Measurements from ENCODE around the gene TSPAN3.

TSPAN3 gene

DNA sequence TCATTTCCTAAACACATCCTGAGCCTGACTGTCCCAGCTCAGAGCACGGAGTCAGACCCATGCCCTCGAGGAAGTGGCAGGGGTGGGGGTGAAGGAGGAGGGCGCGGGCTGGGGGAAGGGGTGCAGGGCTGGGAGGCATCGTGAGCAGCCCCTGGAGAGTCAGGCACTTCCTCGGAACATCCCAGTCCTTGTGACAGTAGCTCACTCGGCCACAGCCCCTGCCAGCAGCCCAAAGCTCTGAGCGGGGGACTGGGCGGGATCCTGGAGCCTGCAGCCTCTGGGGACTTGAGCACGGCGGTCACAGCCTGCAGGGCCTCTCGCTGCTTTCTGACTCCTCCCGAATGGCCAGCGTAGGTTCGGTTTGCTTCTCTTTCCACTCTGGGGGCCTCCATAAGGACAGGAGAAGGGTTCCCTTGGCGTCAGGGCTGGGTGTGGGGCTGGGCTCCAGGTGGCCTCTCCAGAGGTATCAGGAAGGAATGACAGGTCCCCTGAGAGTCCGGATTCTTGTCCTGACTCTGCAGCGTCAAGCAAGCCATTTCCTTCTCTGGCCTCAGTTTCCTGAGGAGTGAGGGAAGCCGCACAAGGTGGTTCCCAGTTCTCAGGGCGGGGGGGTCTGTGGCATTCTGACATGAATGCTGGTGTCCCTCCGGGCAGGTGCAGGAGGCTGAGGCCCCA is 55.1 kb downstream of the TSPAN3 start:
- no peak for TF ChIP-seq SUZ12 (IDR thresholded peaks at IDR 0.05; ENCODE audit: extremely low read depth, insufficient read depth, insufficient read length)
- no peak for TF ChIP-seq YY1 (IDR thresholded peaks at IDR 0.05; ENCODE audit: insufficient read depth, insufficient read length)
- no peak for TF ChIP-seq ZNF274 (IDR thresholded peaks at IDR 0.05; ENCODE audit: low read depth, low read length)

DNA sequence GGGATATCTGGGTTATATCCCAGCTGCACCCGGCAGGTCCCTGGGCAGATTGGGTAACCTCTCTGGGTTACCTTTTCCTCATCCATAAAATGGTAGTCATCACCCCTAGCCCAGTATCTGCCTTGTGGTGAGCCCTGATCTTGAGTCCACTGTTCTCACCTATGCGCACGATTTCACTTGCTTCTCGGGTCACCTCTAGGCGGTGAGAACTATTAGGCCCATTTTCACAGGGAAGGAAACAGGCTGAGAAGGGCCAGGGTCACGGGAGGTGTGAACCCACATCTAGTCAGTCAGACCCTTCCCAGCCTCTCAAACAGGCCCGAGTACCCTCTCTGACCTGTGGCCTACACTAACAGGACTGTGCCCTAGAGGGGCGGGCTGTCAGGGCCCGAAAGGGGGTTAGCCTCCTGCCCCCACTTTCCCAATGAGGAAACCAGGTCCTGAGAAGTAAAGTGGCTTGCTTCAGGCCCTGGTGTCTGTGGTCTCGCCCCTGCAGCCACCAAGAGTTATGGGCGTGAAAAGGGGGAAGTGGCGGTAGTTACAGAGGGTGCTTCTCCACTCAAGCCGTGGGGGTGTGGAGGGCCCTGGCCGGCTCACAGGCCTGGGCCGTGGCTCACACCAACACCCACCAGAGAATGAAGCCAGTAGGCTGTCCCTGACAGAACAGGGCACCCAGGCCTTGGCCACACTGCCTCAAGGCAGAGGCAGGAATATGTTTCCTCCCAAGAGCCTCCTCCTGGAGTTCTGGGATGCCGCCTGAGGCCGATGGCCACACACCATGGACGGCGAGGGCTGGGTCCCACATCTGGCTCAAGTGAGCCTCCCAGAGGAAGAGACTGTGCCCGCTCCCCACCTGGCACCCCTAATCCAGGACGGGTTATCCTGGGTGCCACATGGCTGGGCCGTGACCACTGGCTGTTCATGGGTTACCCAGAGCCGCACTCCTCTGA is 56.5 kb downstream of the TSPAN3 start:
- peaks cover 12% of the 10 kb centered on the region for H3K4me1 ChIP-seq (ENCODE audit: insufficient read depth, insufficient read length)
- H3K4me3 ChIP-seq (ENCODE audit: insufficient read length, low read depth): no peak overlapping the region
- DNase-seq (ENCODE audit: low read depth, low spot score): no peak
- TF ChIP-seq ZNF274 (IDR thresholded peaks at IDR 0.05; ENCODE audit: low read depth, low read length) (no peak), SUZ12 (IDR thresholded peaks at IDR 0.05; ENCODE audit: extremely low read depth, insufficient read depth, insufficient read length) (no peak), YY1 (IDR thresholded peaks at IDR 0.05; ENCODE audit: insufficient read depth, insufficient read length) (no peak)
- no peaks in the 10 kb centered on the region for H3K9me3 ChIP-seq (ENCODE audit: insufficient read depth, low read length)
- no peak overlapping the region for H3K9ac ChIP-seq (ENCODE audit: insufficient read length, low read depth)
- no peaks in the 10 kb centered on the region for H3K36me3 ChIP-seq (ENCODE audit: insufficient read depth, insufficient read length, low read length)
- no peaks in the 10 kb centered on the region for H3K27me3 ChIP-seq (ENCODE audit: insufficient read depth, insufficient read length)

More for the DNA sequence above, 55.1 kb downstream of the TSPAN3 start:
- Histone ChIP-seq H3K9ac (ENCODE audit: insufficient read length, low read depth) (peak overlapping the region; percentile 17), H3K36me3 (ENCODE audit: insufficient read depth, insufficient read length, low read length) (no peaks in the 10 kb centered on the region), H3K4me1 (ENCODE audit: insufficient read depth, insufficient read length) (peaks cover 18% of the 10 kb centered on the region), H3K27me3 (ENCODE audit: insufficient read depth, insufficient read length) (no peaks in the 10 kb centered on the region), H3K4me3 (ENCODE audit: insufficient read length, low read depth) (no peak overlapping the region), H3K9me3 (ENCODE audit: insufficient read depth, low read length) (no peaks in the 10 kb centered on the region)
- no peak for DNase-seq (ENCODE audit: low read depth, low spot score)

DNA sequence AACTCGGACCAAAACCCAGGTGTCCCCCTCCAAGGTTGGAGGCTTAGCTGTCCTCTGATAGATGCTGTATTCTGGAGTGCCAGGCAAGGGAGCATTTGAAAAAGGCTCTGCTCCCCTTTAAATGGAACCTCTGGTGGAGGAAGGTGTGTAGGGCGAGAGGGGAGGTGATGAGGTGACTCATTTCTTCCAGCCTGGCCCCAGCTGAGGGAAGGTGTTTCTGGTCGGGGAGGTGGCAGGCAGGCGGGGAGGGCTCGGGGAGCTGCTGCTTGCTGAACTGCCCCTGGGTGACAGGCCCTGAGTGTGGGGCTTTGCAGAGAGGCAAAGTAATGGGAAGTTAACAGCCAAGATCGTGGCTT is 57.2 kb downstream of the TSPAN3 start:
- no peak for TF ChIP-seq YY1 (IDR thresholded peaks at IDR 0.05; ENCODE audit: insufficient read depth, insufficient read length)
- TF ChIP-seq ZNF274 (IDR thresholded peaks at IDR 0.05; ENCODE audit: low read depth, low read length): no peak
- TF ChIP-seq SUZ12 (IDR thresholded peaks at IDR 0.05; ENCODE audit: extremely low read depth, insufficient read depth, insufficient read length): no peak
- Histone ChIP-seq H3K4me3 (ENCODE audit: insufficient read length, low read depth) (no peak overlapping the region), H3K9me3 (ENCODE audit: insufficient read depth, low read length) (no peaks in the 10 kb centered on the region), H3K4me1 (ENCODE audit: insufficient read depth, insufficient read length) (peaks cover 6% of the 10 kb centered on the region), H3K36me3 (ENCODE audit: insufficient read depth, insufficient read length, low read length) (no peaks in the 10 kb centered on the region), H3K27me3 (ENCODE audit: insufficient read depth, insufficient read length) (no peaks in the 10 kb centered on the region), H3K9ac (ENCODE audit: insufficient read length, low read depth) (no peak overlapping the region)
- DNase-seq (ENCODE audit: low read depth, low spot score): no peak

DNA sequence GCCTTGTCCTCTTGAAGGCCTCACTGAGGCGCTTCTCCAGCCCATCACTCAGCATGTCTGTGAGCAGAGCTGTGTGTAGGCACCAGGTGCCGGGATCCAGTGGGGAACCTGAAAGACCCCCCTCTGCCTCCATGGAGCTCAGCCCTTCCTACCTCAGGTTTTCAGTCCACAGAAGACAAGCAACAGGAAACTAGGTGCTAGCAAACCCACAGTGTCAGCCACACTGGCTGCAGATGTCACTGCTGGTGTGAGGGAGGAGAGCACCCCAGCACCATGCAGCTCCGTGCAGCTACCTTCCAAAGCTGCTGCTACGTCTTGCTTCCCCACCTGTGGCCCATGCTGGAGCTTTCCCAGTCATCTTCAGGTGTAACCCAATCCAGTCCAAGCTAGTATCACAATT is 58.0 kb downstream of the TSPAN3 start:
- DNase-seq (ENCODE audit: low read depth, low spot score): no peak
- no peaks in the 10 kb centered on the region for H3K36me3 ChIP-seq (ENCODE audit: insufficient read depth, insufficient read length, low read length)
- peaks cover 6% of the 10 kb centered on the region for H3K4me1 ChIP-seq (ENCODE audit: insufficient read depth, insufficient read length)
- H3K27me3 ChIP-seq (ENCODE audit: insufficient read depth, insufficient read length): no peaks in the 10 kb centered on the region
- TF ChIP-seq ZNF274 (IDR thresholded peaks at IDR 0.05; ENCODE audit: low read depth, low read length) (no peak), YY1 (IDR thresholded peaks at IDR 0.05; ENCODE audit: insufficient read depth, insufficient read length) (no peak), SUZ12 (IDR thresholded peaks at IDR 0.05; ENCODE audit: extremely low read depth, insufficient read depth, insufficient read length) (no peak)
- no peak overlapping the region for H3K4me3 ChIP-seq (ENCODE audit: insufficient read length, low read depth)
- H3K9me3 ChIP-seq (ENCODE audit: insufficient read depth, low read length): no peaks in the 10 kb centered on the region
- no peak overlapping the region for H3K9ac ChIP-seq (ENCODE audit: insufficient read length, low read depth)

DNA sequence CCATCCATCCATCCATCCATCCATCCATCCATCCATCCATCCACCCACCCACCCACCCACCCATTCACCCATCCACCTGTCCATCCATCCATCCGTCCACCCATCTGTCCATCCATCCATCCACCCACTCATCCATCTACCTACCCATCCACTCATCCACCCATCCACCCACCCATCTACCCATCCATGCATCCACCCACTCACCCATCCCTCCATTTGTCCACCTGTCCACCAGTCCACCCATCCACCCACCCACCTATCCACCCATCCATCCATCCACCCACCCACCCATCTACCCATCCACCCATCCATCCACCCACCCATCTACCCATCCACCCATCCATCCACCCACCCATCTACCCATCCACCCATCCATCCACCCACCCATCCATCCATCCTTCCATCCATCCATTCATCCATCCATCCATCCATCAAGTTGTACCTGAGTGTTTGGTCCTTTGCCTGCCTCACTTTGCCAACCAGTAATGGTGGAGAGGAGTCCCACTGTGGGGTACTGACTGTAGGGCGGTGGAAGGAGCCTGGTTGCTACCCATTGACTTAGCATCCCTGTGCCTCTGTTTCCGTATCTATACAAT is 58.7 kb downstream of the TSPAN3 start:
- H3K9ac ChIP-seq (ENCODE audit: insufficient read length, low read depth): no peak overlapping the region
- no peak for DNase-seq (ENCODE audit: low read depth, low spot score)
- no peaks in the 10 kb centered on the region for H3K36me3 ChIP-seq (ENCODE audit: insufficient read depth, insufficient read length, low read length)
- TF ChIP-seq SUZ12 (IDR thresholded peaks at IDR 0.05; ENCODE audit: extremely low read depth, insufficient read depth, insufficient read length) (no peak), YY1 (IDR thresholded peaks at IDR 0.05; ENCODE audit: insufficient read depth, insufficient read length) (no peak), ZNF274 (IDR thresholded peaks at IDR 0.05; ENCODE audit: low read depth, low read length) (no peak)
- peaks cover 4% of the 10 kb centered on the region for H3K4me1 ChIP-seq (ENCODE audit: insufficient read depth, insufficient read length)
- H3K9me3 ChIP-seq (ENCODE audit: insufficient read depth, low read length): no peaks in the 10 kb centered on the region
- no peaks in the 10 kb centered on the region for H3K27me3 ChIP-seq (ENCODE audit: insufficient read depth, insufficient read length)
- no peak overlapping the region for H3K4me3 ChIP-seq (ENCODE audit: insufficient read length, low read depth)

DNA sequence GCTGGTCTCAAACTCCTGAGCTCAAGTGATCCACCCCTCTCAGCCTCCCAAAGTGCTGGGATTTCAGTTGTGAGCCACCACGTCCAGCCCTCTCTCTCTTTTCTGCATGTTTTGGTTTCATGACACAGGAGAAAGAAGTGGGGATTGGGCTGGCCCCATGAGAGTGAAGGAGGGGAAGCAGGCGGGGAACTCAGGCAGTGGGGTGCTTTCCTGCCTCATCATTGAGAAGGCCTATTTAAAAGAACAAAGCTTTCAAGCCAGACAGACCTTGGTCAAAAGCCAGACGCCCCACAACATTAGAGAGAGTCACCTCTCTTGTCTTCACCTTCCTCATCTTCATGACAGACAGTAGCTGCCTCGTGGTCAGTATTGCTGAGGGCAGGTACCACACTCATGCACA is 60.1 kb downstream of the TSPAN3 start:
- no peak for DNase-seq (ENCODE audit: low read depth, low spot score)
- TF ChIP-seq YY1 (IDR thresholded peaks at IDR 0.05; ENCODE audit: insufficient read depth, insufficient read length) (no peak), SUZ12 (IDR thresholded peaks at IDR 0.05; ENCODE audit: extremely low read depth, insufficient read depth, insufficient read length) (no peak), ZNF274 (IDR thresholded peaks at IDR 0.05; ENCODE audit: low read depth, low read length) (no peak)
- H3K9me3 ChIP-seq (ENCODE audit: insufficient read depth, low read length): no peaks in the 10 kb centered on the region
- H3K4me1 ChIP-seq (ENCODE audit: insufficient read depth, insufficient read length): peaks cover 2% of the 10 kb centered on the region
- no peaks in the 10 kb centered on the region for H3K36me3 ChIP-seq (ENCODE audit: insufficient read depth, insufficient read length, low read length)
- H3K9ac ChIP-seq (ENCODE audit: insufficient read length, low read depth): no peak overlapping the region
- H3K27me3 ChIP-seq (ENCODE audit: insufficient read depth, insufficient read length): no peaks in the 10 kb centered on the region
- no peak overlapping the region for H3K4me3 ChIP-seq (ENCODE audit: insufficient read length, low read depth)

DNA sequence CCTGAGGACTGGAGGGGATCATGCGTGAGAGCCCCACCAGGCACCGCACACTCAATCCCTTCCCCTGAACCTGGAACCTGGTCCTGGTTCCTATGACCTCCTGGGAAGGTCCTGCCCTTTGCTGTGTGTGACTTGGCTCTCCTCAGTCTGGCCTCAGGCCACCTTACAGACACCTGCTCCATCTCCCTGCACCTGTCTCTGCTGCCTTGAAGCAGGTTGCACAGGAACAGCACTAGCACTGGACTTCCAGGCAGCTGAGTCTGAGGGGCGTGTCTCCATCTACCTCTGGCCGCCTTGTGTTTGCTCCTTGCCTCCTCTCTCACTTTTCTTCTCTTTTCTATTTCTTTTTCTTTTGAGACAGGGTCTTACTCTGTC is 60.6 kb downstream of the TSPAN3 start:
- Histone ChIP-seq H3K4me3 (ENCODE audit: insufficient read length, low read depth) (no peak overlapping the region), H3K4me1 (ENCODE audit: insufficient read depth, insufficient read length) (peaks cover 2% of the 10 kb centered on the region), H3K27me3 (ENCODE audit: insufficient read depth, insufficient read length) (no peaks in the 10 kb centered on the region), H3K9ac (ENCODE audit: insufficient read length, low read depth) (no peak overlapping the region), H3K9me3 (ENCODE audit: insufficient read depth, low read length) (no peaks in the 10 kb centered on the region), H3K36me3 (ENCODE audit: insufficient read depth, insufficient read length, low read length) (no peaks in the 10 kb centered on the region)
- TF ChIP-seq ZNF274 (IDR thresholded peaks at IDR 0.05; ENCODE audit: low read depth, low read length): no peak
- TF ChIP-seq SUZ12 (IDR thresholded peaks at IDR 0.05; ENCODE audit: extremely low read depth, insufficient read depth, insufficient read length): no peak
- no peak for TF ChIP-seq YY1 (IDR thresholded peaks at IDR 0.05; ENCODE audit: insufficient read depth, insufficient read length)
- DNase-seq (ENCODE audit: low read depth, low spot score): no peak

All from NT2/D1 (cell line).